ENCODE results near the gene ETNK2.

ETNK2 gene

GRCh38 chr1:204174958-204175357 lies 23.1 kb upstream of the ETNK2 start:
- DNase-seq = no peak

- no peak for DNase-seq
These were observed 20.7 kb upstream of the ETNK2 start for GRCh38 chr1:204172404-204173029.

- DNase-seq = no peak
These were observed 19.9 kb upstream of the ETNK2 start for GRCh38 chr1:204171751-204172178.

- no peak for DNase-seq
These were observed 18.8 kb upstream of the ETNK2 start for GRCh38 chr1:204170494-204171155.

GRCh38 chr1:204169858-204170257 lies 18.0 kb upstream of the ETNK2 start:
- no peak for DNase-seq

GRCh38 chr1:204167730-204168129 lies 15.9 kb upstream of the ETNK2 start:
- no peak for DNase-seq

- DNase-seq = no peak
These were observed 14.4 kb upstream of the ETNK2 start, which contains the start of gene REN for GRCh38 chr1:204166219-204166618. TSS of gene REN (minus strand) at chr1:204166337. CDS start at chr1:204166293, 44 bp downstream.

- peak; percentile 37 for DNase-seq
These were observed 10.7 kb upstream of the ETNK2 start for GRCh38 chr1:204162494-204163074.

- no peak for DNase-seq
These were observed 10.0 kb upstream of the ETNK2 start for GRCh38 chr1:204161609-204162493.

GRCh38 chr1:204157962-204158361 lies 6.1 kb upstream of the ETNK2 start:
- no peak for DNase-seq

GRCh38 chr1:204155881-204156280 lies 4.0 kb upstream of the ETNK2 start:
- DNase-seq = no peak

- no peak for DNase-seq
These were observed 2.9 kb upstream of the ETNK2 start for GRCh38 chr1:204154568-204155255.

GRCh38 chr1:204153667-204154066 lies 1.8 kb upstream of the ETNK2 start:
- DNase-seq = no peak

GRCh38 chr1:204152310-204153044 lies 633 bp upstream of the ETNK2 start:
- DNase-seq = no peak

GRCh38 chr1:204150702-204151551 lies 917 bp downstream of the ETNK2 start:
- DNase-seq = no peak

GRCh38 chr1:204149635-204150565 lies 1.9 kb downstream of the ETNK2 start:
- DNase-seq = no peak

GRCh38 chr1:204149107-204149506 lies 2.7 kb downstream of the ETNK2 start:
- DNase-seq = no peak

GRCh38 chr1:204147406-204148383 lies 4.1 kb downstream of the ETNK2 start:
- no peak for DNase-seq

Data from DMS 273 treated with DMSO at 0.1 percent for 48 hours (cell line).